ENCODE data around the gene MS4A6E.

GRCh38 chr11:60316317-60316716, 10.7 kb upstream of the MS4A6E start:
- TF ChIP-seq POLR2AphosphoS5 (IDR thresholded peaks at IDR 0.05; ENCODE audit: low read depth, low read length) (no peak), TAF1 (IDR thresholded peaks at IDR 0.05; ENCODE audit: borderline replicate concordance, insufficient read depth, low read length) (no peak)

Measured in PFSK-1 (cell line).